ENCODE measurements around the gene NDUFS6.

- TF ChIP-seq POLR2A (IDR thresholded peaks at IDR 0.05; ENCODE audit: low read length) (no peak), HOXA7 (CRISPR knock-in tag; IDR thresholded peaks at IDR 0.05) (no peak), CHD2 (IDR thresholded peaks at IDR 0.05; ENCODE audit: low read length, partially characterized antibody) (no peak), CTCF (IDR thresholded peaks at IDR 0.05) (no peak)
Measured at GRCh38 chr5:1803192-1803591, 2.0 kb downstream of the NDUFS6 start.

All from A549 (cell line).